GM19438 (cell line): ENCODE measurements around the gene LHPP.

Experiments used
- ATAC-seq: cut with Tn5 transposase; IDR thresholded peaks from one replicate; pipeline ENCODE4 v1.9.1; 2021; ENCODE audit warnings: low read depth; ENCODE audit not compliant: unreplicated experiment

Gene LHPP

GRCh38 chr10:124446830-124447750 is 14.5 kb upstream of the LHPP start:
- no peak for ATAC-seq

DNA sequence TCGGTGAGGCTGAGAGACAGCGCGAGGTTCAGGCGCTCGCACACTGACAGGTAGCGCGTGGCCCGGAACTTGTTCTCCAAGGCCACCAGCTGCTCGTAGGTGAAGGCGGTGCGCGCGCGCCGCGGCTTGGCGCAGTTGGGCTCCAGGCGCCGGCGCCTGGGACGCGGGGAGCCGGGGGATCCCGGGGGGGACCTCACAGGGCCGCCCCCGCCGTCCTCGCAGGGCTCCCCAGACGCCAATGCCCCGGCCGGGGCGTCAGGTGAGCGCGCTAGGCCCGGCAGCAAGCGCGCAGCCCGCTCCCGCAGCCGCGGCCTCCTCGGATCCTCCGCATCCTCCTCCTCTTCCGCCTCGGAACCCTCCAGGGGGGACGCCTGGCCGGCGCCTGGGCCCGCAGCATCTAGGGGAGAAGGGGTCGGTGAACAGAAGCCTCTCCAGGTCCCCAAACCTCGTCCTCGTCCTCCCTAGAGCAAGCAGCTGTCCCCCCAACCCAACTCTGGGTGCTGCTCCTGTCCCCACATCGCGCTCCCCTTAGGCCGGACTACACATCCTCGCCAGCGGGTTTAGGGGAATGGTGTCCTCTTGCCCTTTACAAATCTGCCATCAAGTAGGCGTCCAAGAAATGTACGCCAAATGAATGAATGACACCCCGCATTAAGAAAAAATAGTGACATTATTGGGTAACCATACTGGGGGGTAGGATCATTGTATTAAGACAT is 13.7 kb upstream of the LHPP start:
- no peak for ATAC-seq

DNA sequence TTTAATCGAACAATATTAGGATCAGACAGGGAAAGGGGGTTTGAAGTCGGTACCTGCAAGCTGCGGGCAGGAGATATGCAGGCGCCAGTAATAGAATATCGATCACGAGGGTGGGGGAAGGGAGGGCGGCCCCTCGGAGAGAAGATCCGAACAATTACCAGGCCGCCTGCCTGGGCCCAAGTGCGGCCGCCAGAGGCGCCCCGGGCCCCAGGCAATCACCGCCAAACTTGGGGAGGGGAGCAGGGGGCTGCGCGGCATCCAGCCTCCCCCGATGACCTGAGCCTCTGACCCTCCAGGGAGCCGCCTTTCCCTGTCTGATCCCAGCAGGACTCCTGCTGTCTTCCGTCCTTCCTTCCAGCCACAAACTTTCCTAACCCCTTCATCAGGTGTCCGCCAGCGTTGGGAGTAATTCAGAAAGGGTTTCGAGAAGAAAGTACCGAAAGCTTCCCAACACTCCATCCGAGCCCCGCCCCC is 12.9 kb upstream of the LHPP start:
- no peak for ATAC-seq

GRCh38 chr10:124449170-124450011 is 12.2 kb upstream of the LHPP start:
- ATAC-seq = no peak

DNA sequence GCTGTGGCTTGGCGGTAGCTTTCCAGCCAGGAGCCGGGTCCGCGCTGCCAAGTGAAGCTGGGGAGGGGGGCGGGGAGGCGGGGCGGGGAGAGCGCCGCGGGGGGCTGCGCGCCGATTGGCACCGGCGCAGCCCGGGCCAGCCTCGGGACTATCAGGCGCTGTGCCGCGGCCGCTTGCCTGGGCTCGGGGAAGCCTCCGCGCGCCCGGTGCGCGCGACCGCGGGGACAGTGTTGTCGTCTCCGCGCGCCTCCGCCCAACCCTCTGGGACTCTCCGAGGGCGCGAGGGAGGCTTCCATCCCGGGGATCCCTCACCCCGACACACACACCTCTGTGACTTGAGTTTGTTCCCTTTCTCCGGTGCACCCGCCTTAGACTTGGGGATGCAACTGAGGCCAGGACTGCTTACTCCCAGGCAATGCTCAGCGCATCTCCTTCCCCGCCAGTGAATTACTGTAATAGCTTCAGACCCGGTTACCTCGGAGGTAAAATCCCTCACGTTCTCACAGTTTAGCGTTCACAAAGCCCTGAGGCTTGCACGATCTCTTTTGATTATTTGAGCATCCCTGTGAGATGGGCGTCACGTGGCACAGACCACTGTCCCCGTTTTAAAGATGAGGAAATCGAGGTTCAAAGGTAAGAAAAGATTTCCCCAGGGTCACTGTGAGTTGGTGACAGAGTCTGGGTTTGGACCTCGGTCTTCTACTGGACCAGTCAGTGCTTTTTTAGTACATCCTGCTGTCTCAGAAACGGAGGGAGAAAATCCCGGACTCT is 11.4 kb upstream of the LHPP start, which contains the start of gene NKX1-2:
NKX1-2 (minus strand) TSS at position 24 of the 771 bp plus-strand sequence. CDS start 92 bp downstream, outside the sequence.
- no peak for ATAC-seq

GRCh38 chr10:124450783-124451057 is 10.9 kb upstream of the LHPP start:
- no peak for ATAC-seq

DNA sequence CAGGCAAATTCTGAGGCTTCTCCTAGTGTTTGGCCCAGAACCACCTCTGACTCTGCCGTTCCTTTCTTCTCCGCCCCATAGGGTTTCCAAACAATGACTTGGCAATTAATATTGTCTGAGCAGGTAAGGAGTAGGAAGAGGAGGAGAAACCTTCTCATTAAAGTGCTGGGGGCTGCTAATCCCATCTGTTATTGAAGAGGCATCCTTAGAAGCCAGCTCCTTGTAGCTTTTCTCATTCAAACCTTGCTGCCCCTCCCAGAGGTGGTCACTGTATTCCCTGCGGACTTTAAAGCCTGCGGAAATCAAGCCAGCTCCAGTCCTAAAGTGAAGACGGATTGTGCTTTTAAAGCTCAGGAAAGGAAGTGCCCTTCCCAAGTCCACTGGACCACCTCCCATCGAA is 10.3 kb upstream of the LHPP start:
- no peak for ATAC-seq

GRCh38 chr10:124453960-124454610 is 7.5 kb upstream of the LHPP start:
- no peak for ATAC-seq

- ATAC-seq = no peak
These were observed 6.2 kb upstream of the LHPP start for GRCh38 chr10:124455441-124455840.

DNA sequence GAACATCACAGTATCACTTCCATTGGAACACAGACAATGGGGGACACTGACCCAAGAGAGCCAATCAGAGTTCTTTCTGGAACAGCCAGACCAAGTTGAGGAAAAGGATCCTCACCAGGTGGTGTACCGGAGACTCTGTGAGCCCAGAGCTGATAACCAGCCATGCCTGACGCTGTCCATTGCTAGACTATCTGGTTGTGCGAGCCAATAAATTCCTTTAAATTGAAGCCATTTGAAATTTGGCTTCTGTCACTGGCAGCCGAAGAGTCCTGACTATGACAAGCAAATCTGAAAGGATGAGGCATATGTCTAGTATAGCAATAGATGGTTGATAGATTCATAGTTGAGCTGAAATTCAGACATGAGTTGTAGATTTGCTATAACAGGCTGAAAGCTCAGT is 3.1 kb upstream of the LHPP start:
- ATAC-seq = no peak

GRCh38 chr10:124458889-124459288 is 2.7 kb upstream of the LHPP start:
- no peak for ATAC-seq

GRCh38 chr10:124459395-124459794 is 2.2 kb upstream of the LHPP start:
- no peak for ATAC-seq

DNA sequence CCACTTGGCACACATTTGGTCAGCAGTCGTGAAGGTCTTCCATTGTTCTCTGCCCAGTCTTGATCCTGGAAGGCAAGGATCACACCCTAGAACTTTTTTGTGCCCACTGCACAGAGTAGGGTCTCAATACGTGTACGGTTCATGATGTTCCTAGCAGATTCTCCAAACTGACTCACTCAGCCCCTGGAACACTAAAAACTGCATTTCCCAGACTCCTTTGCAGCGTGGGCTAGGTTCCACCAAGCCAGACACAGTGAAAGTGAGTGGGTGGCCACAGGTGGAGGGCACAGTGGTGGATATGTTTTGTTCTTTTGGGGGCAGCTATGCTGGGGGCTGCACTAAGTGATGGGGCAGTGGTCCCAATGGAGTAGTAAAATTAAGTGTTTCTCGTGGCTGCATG is 1.5 kb upstream of the LHPP start:
- no peak for ATAC-seq

DNA sequence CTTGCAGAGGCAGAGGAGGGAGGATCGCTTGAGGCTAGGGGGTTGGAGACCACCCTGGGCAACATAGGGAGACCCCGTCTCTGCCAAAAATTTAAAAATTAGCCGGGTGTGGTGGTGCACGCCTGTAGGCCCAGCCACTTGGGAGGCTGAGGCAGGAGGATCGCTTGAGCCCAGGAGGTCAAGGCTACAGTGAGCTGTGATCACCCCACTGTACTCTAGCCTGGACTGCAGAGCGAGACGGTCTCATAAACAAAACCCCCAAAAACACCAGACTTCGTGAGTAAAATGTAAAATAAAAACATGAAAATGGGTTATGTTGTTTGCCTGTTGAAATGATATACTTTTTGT is 699 bp downstream of the LHPP start:
- no peak for ATAC-seq

DNA sequence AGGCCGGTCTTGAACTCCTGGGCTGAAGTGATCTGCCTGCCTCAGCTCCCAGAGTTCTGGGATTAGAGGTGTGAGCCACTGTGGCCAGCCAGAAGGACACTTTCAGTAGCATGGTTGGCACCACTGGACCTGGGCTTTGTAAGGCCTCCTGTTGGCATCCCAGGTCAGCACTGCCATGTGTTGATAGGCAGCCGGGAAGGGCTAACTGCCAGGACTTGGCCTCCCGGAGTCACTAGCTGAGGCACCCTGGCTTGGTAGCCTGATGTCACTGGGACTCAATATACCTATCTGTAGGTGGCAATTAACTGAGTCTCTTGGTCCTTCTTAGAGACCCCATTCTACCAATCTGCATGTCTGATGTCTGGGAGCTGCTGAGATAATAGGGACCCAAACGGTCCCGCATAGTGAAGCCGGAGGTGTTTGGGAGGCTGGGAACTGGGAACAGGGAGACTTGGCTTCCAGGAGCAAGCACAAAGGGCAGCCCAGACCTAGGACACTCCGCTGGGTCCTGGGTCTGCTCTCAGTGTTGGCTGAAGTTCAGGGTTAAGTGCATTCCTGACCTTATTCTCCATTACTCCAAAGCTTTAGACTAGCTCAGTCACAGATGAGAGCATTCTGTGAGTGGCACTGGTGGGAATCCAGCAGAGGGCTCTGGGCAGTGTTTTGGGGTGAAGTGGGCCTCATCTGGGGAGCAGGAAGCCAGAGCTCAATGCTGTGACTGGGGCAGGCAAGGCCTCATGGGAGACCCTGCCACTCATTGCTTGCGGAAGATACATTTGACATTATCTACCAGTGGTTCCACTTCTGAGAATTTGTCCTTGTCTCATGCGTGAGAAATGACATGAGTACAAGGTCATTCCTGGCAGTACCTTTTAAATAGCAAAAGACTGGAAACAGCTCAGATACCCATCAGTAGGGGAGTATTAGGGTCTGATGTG is 2.7 kb downstream of the LHPP start:
- ATAC-seq = no peak

DNA sequence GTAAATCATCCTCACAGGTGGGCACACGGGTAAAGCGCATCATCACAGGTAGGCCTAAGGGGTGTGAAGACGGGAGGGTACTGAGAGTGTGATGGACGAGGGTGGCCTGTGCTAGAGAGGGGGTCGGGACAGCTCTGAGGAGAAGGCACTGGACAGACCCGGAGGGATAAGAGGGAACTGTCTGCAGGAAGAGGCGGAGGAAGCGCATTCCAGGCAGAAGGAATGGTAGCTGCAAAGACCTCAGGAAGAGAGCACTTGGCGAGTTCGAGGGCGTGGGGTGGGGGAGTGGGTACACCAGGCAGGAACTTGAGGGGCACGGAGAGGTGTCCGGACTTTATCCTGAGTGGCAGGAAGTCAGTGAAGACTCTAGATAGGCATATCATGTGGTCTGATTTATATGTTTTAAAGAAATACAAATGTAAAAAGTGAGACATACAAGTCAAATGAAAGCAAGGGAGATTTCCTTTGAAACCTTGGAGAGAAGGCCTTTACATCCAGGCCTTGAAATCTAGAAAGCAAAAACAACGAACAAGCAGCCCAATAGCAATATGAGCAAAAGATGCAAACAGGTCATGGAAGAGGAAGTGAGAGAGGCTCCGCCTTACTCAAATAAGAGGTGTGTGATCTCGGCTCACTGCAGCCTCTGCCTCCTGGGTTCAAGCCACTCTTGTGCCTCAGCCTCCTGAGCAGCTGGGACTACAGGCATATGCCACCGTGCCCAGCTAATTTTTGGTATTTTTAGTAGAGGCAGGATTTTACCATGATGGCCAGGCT is 3.6 kb downstream of the LHPP start:
- peak; percentile 42 for ATAC-seq

- no peak for ATAC-seq
These were observed 4.3 kb downstream of the LHPP start for GRCh38 chr10:124465777-124466488.
